Measurements from ENCODE around the gene NRXN2. TPM values are rescaled to one million over a fixed set of nuclear protein-coding genes. Genes with fewer than 3 reads are reported as not detected.

Gene NRXN2
- total RNA-seq, 1 donor from 2014 or later, result 3.5 TPM

GRCh38 chr11:64726211-64726641 is 3.2 kb upstream of the NRXN2 start:
- DNase-seq (ENCODE audit: low spot score), result no peak

DNA sequence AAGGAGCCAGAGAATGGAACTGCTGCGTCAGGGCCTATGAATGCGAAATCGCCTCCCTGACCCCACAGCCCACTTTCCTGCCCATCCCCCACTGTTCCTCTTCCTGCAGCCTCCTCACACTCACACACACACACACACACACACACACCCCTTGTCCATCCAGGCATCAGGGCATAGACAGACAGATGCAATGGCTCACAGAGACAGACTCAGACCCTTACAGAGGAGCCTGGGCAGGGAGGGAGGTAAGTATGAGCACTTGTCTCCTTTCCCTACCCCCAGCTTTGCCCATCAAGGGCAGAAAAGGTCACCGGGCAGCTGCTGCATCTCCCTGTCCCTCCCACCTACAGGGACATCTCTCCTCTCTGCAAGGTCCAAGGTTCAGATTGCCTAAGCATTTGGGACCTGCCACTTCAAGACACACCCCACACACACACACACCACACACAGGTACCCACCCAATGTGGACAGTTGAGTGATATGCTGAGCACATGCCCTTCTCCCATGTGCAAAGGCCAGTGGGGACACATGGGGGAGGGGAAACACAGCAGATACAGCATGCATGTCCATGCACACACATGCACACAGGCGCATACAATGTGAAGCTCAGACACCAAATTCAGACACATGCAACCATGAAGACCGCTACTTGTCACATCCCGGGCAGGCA is 2.0 kb upstream of the NRXN2 start:
- intact Hi-C loops (cut with DNase I), result loop anchor here (2.0 kb wide), 1 partner anchor 36 kb away; no protein-coding TSS in a partner anchor
- no peak for DNase-seq (ENCODE audit: low spot score)

More at GRCh38 chr11:64726211-64726641, 3.2 kb upstream of the NRXN2 start:
- intact Hi-C loops (cut with DNase I), result no loop called here

DNA sequence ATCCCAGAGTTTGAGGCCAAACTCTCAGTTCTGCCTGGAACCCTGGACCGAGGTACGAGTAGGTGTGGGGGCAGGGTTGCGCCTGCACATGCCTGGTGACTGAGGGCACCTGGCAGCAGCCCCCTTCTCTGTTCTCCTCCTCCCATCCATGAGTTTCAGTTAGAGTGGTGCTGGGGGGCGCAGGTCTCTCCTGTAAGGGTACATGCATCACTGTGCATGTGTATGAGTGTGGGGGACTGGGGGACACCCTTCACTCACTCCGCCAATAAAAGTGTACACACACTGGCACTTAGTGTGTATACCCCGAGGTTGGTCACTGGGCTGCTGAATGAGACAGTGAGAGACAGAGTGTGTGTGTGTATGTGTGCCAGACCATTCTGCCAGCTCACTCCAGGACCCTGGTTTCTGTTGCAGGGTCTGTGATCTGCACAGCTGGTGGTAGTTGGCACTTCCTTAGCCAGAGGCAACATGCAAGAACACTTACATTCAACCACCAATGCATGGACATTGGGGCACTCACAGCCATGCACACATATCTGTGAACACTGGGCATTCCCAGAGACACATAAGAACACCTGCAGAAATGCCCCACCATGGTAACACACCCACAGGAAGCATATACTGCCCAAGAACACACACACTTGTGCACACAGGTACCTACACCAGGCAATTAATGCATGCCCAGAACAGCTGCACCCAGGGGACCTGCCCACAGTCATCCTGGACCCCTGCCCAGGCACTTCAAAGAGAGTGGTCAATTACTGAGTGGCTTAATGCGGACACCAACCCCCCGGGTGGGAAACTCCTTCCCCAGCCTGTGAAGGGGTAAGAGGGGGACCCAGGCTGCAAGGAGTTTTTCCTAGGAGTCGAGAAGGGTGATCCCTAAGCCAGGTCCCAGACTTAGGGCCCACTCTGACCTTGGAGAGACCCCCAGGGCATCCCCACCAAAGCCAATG is 1.2 kb upstream of the NRXN2 start:
- intact Hi-C loops (cut with DNase I), result loop anchor here (2.0 kb wide), 1 partner anchor 35 kb away; no protein-coding TSS in a partner anchor
- DNase-seq (ENCODE audit: low spot score), result no peak

DNA sequence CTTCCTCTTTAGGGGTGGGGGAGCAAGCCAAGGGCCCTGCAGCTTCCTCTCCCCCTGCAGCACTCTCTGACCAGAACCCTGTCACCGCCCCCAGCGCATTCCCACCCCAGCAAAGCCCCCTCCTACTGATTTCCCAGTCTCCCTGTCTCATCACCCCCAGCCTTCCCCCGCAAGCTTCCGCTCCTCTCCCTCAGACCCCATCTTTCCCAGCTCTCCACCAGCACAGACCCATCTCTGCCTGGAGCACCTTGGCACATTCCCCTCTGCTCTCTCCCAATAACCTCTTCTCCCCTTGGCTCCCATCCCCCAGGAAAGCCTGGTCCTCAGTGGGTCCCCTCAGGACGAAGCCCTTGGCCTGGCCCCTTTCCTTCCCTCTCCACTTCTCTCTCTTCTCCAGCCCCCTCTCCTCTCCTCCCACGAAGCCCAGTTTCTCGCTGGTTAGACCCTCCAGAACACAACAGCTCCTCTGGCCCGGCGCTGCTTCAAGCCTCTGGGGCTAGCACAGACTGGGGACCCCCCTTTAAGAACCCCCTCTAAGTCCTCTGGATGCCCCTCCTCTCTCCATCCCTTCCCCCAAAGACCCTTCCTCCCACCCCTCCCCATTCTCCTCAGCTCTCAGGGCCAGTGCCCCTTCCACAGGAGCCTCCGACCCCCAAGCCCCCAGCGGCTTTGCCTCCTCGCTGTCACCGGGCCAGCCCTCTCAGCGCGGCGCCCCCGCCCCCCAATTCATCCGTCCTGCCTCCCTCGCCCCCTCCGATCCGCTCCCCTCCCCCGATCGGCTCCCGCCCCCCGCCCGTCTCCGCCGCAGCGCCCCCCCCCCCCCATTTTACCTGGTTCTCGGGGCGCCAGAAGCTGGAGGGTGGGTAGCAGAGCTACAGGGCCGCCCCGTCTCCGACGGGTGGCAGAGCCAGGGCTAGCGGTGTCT is 594 bp downstream of the NRXN2 start:
- no peak for DNase-seq (ENCODE audit: low spot score)
- intact Hi-C loops (cut with DNase I), result no loop called here

- DNase-seq (ENCODE audit: low spot score), result no peak
- intact Hi-C loops (cut with DNase I), result no loop called here
Observed at GRCh38 chr11:64721359-64721699, 1.7 kb downstream of the NRXN2 start.

GRCh38 chr11:64720640-64721358 is 2.2 kb downstream of the NRXN2 start:
- DNase-seq (ENCODE audit: low spot score), result no peak
- intact Hi-C loops (cut with DNase I), result no loop called here

DNA sequence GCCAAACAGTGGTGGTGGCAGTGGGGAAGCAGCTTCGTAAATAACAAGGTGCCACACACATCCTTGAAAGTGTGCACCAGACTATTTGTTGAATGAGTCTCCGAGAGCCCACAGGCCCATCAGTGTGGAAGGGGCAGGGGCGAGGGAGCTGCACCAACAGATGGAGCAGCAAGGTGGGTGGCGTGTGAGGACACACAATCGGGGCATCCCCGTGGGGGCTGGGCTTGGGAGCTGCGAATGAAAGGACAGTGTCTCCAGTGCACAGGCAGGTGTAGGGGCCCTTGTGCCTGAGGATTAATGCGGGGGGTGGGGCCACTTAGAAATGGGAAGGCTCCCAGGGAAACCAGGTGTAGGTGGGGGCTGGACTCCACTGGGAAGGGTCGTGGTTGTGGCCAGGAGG is 2.8 kb downstream of the NRXN2 start:
- intact Hi-C loops (cut with DNase I), result no loop called here
- no peak for DNase-seq (ENCODE audit: low spot score)

- intact Hi-C loops (cut with DNase I), result no loop called here
- DNase-seq (ENCODE audit: low spot score), result no peak
Observed at GRCh38 chr11:64719406-64719805, 3.6 kb downstream of the NRXN2 start.

DNA sequence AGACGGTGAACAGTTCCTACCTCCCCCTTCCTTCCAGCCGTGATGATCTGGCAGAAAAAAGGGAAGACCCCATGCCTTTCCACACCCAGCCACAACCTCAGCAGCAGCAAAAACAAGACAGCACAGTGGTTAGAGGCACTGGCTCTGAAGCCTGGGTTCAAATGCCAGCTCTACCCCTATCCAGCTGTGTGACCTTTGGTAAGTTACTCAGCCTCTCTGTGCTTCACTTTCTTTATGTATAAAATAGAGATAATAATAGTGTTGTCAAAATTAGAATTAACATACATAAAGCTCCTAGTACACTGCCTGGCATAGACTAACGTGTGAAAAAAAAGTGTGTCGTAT is 4.2 kb downstream of the NRXN2 start:
- no peak for DNase-seq (ENCODE audit: low spot score)
- intact Hi-C loops (cut with DNase I), result no loop called here

GRCh38 chr11:64718084-64718779 is 4.8 kb downstream of the NRXN2 start:
- no peak for DNase-seq (ENCODE audit: low spot score)
- intact Hi-C loops (cut with DNase I), result no loop called here

- intact Hi-C loops (cut with DNase I), result no loop called here
- DNase-seq (ENCODE audit: low spot score), result no peak
Observed at GRCh38 chr11:64717268-64717578, 5.8 kb downstream of the NRXN2 start.

- DNase-seq (ENCODE audit: low spot score), result no peak
- intact Hi-C loops (cut with DNase I), result no loop called here
Observed at GRCh38 chr11:64716473-64717267, 6.3 kb downstream of the NRXN2 start.

- intact Hi-C loops (cut with DNase I), result no loop called here
- DNase-seq (ENCODE audit: low spot score), result no peak
Observed at GRCh38 chr11:64715756-64716472, 7.1 kb downstream of the NRXN2 start.

DNA sequence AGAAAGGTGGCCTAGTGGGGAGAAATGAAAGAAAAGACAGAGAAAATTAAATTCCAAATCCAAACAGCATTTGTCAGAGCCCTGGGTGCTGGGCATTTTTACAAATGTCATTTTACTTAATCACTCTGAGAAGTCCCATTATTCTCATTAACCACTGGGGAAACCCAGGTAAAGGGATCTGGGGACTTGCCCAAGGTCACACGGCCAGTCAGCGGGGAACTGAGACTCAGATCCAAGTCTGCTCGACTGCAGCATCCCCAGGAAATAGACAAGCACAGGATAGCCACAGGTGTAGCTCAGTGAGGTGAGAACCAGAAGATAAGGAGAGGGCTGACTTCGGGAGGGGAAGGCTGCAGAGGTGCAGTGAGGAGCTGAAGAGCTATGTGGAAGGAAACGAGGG is 7.9 kb downstream of the NRXN2 start:
- intact Hi-C loops (cut with DNase I), result no loop called here
- DNase-seq (ENCODE audit: low spot score), result no peak

DNA sequence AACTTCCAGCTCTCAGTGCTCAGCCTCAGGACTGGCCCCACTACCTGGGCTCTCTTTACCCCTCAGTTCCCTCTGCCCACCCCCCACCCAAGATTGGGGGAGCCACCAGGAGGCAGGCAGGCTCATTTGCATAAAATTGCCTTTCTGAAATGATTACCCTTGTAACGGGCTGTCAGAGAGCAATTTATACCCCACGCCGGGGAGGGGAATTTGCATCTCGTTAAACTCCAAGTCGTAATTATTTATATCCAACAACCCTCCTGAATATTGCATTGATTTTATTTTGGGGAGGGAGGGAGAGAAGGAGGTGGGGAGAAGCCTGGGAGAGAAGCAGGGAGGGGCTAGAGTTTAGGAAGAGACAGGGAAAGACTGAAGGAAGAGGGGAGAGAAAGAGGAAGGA is 8.3 kb downstream of the NRXN2 start:
- no peak for DNase-seq (ENCODE audit: low spot score)
- intact Hi-C loops (cut with DNase I), result no loop called here

DNA sequence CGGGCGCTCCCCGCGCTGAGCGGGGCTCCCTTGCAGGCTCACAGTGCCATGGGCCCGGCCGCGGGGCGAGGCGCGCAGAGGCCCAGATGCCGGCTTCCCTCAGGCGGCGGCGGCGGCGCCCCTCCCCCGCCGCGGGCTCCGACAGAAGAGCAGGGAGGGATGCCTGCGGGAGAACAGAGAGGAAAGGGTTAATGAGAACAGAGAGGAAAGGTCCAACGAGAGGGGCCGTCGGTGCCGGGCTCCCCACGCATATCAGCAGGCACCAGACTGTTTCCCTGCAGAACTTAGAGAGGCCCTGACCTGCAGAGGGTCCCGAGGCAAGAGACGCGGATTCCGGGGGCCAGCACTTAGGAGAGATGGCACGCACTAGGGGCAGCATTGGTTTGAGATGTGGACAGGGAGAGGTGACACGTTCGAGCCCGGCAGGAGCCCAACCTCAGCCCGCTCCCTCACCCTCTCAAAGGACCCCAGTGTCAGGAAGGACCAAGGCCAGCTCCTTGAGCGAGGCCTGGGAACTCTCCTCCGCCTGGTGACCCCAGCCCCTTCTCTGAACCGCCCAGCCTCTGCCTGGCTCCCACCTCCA is 9.1 kb downstream of the NRXN2 start:
- no peak for DNase-seq (ENCODE audit: low spot score)
- intact Hi-C loops (cut with DNase I), result no loop called here

DNA sequence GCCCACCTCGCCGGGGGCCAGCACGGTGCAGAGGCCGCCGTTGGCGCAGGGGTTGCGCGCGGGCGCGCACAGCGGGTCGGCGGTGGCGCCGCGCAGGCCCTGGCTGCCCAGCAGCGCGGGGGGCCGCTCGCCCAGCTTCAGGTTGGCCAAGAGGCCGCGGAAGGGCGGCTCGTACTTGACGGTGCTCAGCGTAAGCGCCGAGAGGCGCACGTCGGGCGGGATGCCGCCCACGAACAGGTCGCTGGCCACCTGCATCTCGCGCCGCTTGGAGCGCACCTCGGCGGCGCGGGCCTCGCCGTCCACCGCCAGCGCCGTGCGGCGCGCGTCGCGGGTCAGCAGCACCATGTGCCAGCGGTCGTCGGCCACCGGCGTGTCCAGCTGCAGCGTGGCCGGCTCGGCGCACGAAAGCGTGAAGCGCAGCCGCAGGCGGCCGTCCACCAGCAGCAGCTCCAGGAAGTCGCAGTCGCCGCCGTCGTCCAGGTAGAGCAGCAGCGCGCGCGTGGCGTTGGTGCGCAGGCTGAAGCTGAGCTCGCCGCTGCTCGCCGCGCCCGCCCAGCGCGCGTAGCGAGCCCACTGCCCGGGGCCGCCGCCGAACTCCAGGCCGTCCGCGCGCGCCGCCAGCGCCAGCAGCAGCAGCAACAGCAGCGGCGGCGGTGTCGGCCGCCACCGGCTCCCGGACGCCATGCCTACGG is 9.8 kb downstream of the NRXN2 start:
- no peak for DNase-seq (ENCODE audit: low spot score)
- intact Hi-C loops (cut with DNase I), result no loop called here

Data from cardiac septum (tissue), 1 donor.